8988T (cell line): Measurements from ENCODE around the gene SPATS2.

ENCODE experiments used
- DNase-seq: peaks from one replicate; pipeline ENCODE4 v3.0.0; 2011

The SPATS2 gene

GRCh38 chr12:49336645-49337584, 30.3 kb upstream of the SPATS2 start, which contains the start of gene C1QL4:
Gene C1QL4 (minus strand): TSS chr12:49337188. CDS start chr12:49336477, 711 bp downstream.
- DNase-seq: peak; percentile 99

GRCh38 chr12:49338830-49339463, 28.3 kb upstream of the SPATS2 start:
- no peak for DNase-seq

- no peak for DNase-seq
Measured at GRCh38 chr12:49339464-49339861, 27.8 kb upstream of the SPATS2 start.

- DNase-seq: no peak
Measured at GRCh38 chr12:49340095-49340870, 27.0 kb upstream of the SPATS2 start.

- DNase-seq: no peak
Measured at GRCh38 chr12:49340971-49341776, 26.1 kb upstream of the SPATS2 start.

GRCh38 chr12:49341777-49342065, 25.5 kb upstream of the SPATS2 start:
- no peak for DNase-seq

GRCh38 chr12:49342066-49342913, 25.0 kb upstream of the SPATS2 start:
- DNase-seq: peak; percentile 96

- DNase-seq: peak; percentile 20
Measured at GRCh38 chr12:49342914-49343731, 24.1 kb upstream of the SPATS2 start.

GRCh38 chr12:49344486-49345050, 22.7 kb upstream of the SPATS2 start:
- DNase-seq: peak; percentile 35

GRCh38 chr12:49345051-49345824, 22.0 kb upstream of the SPATS2 start:
- DNase-seq: peak; percentile 47

GRCh38 chr12:49345825-49346658, 21.2 kb upstream of the SPATS2 start:
- DNase-seq: peak; percentile 28

GRCh38 chr12:49346659-49347310, 20.5 kb upstream of the SPATS2 start, which contains the start of gene DNAJC22:
Gene DNAJC22 (plus strand): TSS chr12:49346888. CDS start chr12:49348873, 1,985 bp downstream.
- DNase-seq: peak; percentile 49

GRCh38 chr12:49347311-49348193, 19.7 kb upstream of the SPATS2 start:
- peak; percentile 100 for DNase-seq

GRCh38 chr12:49348781-49349180, 18.5 kb upstream of the SPATS2 start:
- no peak for DNase-seq

GRCh38 chr12:49349266-49349665, 18.0 kb upstream of the SPATS2 start:
- DNase-seq: no peak

GRCh38 chr12:49352351-49352750, 14.9 kb upstream of the SPATS2 start:
- DNase-seq: no peak

GRCh38 chr12:49355913-49356312, 11.3 kb upstream of the SPATS2 start:
- no peak for DNase-seq
